Activated T-cell treated with anti-CD3 and anti-CD28 coated beads for 48 hours (primary cell): ENCODE data around the gene FKBP8.
"Not testable (repeated sequence)": the region's sequence is repeated elsewhere in the genome, so short reads cannot be mapped to it uniquely, and the experiment has no call there.

Experiments
- DNase-seq: peaks from one replicate; pipeline ENCODE4 v3.0.0-alpha.2; 2020; ENCODE audit warnings: low read depth

Gene FKBP8

DNA sequence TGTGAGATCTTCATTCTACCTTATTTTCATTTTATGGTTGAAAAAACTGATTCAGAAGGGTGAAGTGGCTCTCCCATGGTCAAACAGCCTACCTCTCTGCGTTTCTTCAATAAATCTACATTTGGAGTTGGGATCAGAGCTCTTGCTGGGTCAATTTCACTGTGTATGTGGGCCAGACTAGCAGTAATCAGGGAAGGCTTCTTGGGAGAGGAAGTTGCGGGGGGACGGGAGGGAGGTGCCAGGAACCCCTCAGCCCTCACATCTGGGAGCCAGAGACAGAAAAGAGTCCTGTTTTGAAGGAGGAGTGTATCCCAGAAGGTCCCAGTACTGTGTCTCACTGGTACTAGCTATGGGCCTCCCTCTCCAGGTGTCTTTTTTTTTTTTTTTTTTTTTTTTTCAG, 15.2 kb upstream of the FKBP8 start:
- no peak for DNase-seq

DNA sequence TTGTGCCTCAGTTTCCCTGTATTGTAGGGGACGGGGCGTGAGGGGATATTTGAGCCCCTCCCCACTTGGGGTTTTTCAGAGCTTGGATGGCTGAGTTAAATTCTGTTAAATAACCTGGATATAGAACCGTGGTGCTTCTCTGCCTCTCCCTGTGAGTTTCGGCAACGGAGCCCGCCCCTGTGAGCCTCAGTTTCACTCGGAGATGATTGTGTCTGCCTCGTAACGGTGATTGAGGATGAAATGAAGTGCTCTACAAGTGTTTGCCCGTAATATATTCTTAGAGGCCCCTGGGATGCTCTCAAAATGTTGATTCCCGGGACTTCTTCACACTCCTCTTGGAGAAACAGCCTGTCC, 14.8 kb upstream of the FKBP8 start:
- no peak for DNase-seq

DNA sequence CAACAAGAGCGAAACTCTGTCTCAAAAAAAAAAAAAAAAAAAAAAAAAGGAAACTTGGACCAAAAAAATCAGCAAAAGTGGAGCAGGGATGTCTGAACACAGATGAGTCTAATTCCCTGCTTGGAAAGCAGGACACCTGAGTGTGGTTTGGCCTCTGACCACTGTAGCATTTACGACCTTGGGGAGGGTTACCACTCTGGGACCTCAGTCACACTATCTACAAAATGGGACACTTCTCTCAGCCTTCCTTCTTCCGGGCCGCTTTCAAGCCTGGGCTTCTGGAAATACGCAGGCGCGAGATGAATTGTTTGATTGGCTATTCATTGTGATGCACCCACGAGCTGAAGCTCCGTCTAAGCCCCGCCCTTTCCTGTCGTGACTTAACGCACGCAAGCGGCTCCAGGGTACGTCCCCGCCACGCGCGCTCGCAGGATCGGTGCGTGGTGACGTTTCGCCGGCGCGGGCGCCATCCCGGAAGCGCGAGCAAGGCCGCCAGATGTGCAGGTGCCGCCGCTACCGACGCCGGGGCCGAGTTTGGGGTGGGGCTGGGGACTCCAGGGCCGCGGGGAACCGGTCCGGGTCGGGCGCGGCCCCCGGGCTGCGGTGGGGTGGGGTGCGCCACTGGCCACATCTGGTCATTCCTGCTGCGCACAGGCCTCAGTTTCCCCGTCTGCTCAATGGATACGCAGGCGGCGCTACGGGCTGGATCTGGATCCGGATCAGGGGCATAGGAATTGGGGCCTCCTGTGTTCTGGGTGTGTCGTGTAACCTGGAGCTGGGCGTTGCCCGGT, 14.2 kb upstream of the FKBP8 start, which contains the start of gene KXD1:
KXD1 (plus strand) TSS at position 460 of the 791 bp plus-strand sequence. CDS start 4,187 bp downstream, outside the sequence.
- DNase-seq = peak; percentile 97

DNA sequence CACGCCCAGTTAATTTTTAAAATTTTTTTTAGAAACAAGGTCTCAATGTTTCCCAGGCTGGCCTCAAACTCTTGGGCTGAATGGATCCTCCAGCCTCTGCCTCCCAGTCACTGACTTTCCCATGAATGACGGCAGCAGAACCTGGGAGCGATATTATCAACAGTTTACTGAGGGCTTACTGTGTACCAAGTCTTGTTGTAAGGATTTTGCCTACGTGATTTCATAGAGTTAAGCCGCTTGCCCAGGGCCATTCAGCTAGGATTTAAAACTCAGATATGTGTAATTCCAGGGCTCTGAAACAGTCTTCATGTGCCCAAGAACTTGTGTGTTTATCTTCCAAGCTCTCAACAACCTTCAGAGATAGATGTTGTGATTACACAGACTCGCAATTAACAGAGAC, 8.3 kb upstream of the FKBP8 start:
- no peak for DNase-seq

GRCh38 chr19:18543814-18544475, 572 bp upstream of the FKBP8 start:
- DNase-seq = peak; percentile 63

- DNase-seq = no peak
These were observed 1.1 kb downstream of the FKBP8 start for GRCh38 chr19:18541992-18542940.

DNA sequence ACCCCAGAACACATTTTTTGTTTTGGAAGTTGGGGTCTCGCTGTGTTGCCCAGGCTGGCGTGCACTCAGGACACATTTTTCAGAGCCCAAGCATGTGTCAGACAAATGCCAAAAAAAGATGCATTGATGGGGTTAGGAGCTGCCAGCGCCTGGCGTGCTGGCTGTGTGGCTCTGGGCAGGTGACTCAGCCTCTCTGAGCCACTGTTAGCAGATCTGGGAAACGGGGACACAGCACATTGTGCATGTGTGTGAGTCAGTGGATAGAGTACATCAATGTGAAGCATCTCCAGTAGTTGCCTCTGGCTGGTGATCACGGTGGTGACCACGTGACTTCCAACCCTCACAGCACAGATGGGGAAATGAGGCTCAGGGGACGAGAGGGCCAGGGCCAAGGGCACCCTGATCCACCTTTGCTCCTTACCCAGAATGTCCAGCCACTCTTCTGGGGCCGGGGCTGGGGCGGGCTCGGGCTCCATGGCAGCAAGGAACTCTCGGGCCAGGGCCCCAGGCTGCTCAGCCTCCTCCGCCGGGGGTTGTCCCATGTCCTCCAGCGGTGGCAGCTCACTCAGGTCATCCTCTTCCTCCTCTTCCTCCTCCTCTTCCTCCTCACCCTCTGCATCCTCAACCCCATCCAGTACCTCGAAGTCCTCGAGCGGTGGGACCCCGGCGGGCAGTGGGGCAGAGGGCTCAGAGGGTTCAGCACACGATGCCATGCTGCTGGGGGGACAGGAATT, 1.9 kb downstream of the FKBP8 start:
- peak; percentile 12 for DNase-seq

- DNase-seq = not testable (repeated sequence)
These were observed 3.2 kb downstream of the FKBP8 start for GRCh38 chr19:18540200-18540599.

GRCh38 chr19:18539372-18539771, 4.0 kb downstream of the FKBP8 start:
- DNase-seq = no peak

DNA sequence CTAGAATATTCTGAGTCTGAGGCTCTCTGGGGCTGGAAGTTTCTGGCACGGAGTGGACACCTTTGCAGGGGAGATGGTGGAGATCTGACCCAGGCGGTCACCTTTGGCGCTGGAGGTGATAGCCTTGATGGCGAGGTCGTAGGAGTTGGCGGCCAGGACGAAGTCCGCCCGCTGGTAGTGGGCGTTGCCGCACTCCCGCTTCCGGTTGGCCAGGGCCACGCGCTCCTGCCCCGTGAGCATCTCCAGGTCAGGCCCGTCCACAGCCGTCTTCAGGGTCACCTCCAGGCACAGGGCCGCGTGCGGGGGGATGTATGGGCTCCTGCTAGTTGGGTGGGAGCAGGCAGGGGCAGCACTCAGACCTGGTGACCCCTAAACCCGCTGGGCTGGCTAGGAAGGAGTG, 5.3 kb downstream of the FKBP8 start:
- DNase-seq = no peak

- DNase-seq = no peak
These were observed 5.9 kb downstream of the FKBP8 start for GRCh38 chr19:18537431-18537830.

- DNase-seq = no peak
These were observed 6.9 kb downstream of the FKBP8 start for GRCh38 chr19:18536475-18536874.

- DNase-seq = no peak
These were observed 10.3 kb downstream of the FKBP8 start for GRCh38 chr19:18533058-18533457.

DNA sequence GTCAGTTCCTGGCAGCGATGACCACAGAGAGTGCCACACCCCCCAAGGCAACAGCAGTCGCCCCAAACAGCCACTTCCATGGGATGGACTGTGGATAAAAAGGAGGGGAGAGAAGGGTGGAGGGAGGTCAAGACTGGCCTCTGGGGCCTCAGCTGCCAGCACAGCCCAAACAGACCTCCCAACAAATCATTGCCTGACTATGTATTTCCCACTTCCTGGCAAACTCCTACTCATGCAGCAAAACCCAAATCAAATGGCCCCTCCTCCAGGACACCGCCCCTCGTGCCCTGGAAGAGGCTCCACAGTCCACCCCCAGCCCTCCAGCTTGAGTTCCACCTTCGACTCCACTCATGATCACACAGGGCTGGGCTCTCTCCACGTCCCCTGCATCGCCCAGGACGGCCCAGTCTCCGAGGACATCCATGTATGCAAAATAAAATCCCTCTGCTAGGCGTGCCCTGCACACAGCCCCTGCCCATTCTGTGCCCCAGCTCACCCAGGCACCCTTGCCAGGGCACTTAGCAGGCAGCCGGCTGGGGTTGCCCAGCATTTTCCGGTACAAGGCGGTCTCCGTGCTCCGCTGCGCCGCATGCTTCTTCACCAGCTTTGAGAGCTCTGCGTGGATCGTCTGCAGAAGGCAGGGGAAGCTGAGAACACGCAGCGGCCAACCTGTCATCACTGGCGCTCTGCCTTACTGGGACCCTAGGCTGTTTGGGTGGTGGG, 11.0 kb downstream of the FKBP8 start:
- no peak for DNase-seq

DNA sequence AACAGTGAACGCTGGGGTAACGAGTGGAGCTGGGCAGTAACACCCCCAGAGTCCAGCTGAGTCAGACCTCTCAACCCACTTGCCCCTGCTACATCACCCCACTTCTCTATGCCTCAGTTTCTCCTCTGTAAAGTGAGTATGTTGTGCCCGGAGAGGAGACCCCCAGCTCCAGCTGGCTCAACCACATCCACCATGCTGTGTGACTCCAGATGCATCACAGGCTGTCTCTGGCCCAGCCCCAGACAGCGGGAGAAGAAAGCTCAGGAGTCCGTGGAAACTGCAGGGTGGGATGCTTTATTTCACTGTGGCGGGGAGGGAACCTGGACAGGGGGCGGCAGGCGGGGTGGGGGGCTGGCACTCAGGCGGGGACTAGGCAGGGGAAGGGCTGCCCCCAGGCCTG, 11.9 kb downstream of the FKBP8 start:
- no peak for DNase-seq

DNA sequence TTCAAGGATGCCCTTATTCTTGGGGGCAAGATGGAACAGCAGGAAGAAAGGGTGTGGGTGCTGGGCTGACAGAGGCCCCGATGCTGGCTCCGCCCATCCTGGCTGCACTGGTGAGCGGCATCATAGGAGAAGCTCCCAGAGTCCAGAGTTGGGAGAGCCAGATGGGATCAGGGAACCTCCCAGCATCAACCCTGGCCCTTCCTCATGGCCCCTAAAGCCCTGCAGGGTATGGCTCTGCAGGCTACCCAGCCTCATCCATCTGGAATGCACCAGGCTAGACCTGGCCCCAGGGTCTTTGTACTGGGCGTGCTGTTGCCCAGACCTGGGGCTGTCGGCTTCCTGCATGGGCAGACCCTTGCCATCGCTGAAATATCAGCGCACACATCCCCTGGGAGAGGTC, 13.6 kb downstream of the FKBP8 start:
- DNase-seq = no peak

DNA sequence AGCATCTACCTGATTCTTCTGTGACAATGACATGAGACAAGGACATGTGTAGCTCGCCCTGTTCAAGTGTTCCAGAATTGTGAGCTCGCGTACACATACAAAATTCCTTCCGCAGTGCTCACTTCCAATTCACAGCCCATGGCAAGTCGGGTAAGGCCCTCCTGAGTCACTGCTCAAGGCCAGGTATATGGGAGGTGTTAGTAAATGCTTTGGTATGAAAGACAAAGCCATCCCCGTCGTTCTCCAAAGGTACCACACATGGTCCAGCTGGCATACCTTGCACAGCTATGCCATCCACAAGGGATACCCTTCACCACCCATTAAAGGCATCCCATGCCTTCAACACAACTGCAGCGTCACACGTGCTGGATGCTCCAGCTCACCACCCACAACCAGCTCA, 17.1 kb downstream of the FKBP8 start:
- no peak for DNase-seq

- DNase-seq = no peak
These were observed 19.5 kb downstream of the FKBP8 start for GRCh38 chr19:18523841-18524240.

- DNase-seq = not testable (repeated sequence)
These were observed 20.4 kb downstream of the FKBP8 start for GRCh38 chr19:18522862-18523440.

DNA sequence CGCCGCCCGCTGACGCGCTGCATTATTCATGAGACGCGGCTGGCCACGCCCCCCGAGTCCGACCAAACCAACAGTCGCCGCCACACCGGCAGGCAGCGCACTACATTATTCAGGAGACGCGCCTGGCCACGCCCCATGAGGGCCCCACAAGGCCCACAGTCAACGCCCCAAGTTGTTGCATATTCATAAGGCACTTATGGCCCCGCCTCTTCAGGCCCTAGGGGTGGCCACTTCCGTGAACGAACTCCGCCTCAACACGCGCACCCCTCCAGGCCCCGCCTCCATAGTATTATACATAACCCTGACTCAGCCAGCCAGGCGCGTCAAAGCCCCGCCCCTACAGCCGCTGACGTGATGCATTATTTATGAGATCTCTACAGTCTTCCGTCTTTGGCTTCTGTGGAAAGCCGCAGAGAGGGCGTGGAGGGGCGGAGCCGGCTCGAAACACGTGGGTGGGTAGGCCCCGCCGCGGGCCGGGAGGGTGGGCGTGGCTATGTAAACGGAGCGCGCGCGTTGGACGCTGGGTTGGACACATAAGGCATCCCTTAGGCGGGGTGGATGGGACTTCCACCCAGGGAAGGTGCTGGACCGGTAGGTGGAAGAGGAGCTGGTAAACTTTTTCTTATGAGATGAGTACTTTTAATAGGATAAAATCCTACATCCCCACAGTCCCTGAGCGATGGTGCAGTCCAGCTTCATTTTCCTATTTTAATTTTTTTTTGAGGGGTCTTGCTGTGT, 21.1 kb downstream of the FKBP8 start:
- DNase-seq = peak; percentile 100
